Stimulated activated CD8-positive, alpha-beta memory T cell treated with anti-CD3 and anti-CD28 coated beads, Interleukin-7, amount 100 ng/mL, for 1 hour (primary cell): ENCODE data around the gene CEL.
"Not testable (repeated sequence)": the region's sequence is repeated elsewhere in the genome, so short reads cannot be mapped to it uniquely, and the experiment has no call there.

Experiments
- DNase-seq, 2 donors: peaks; one replicate each; pipeline ENCODE4 v3.0.0-alpha.2; 2020; ENCODE audit warnings: low read depth in 2 of 2

Gene CEL

GRCh38 chr9:133046900-133047295 lies 14.9 kb upstream of the CEL start:
- DNase-seq: no peak

- DNase-seq: no peak
Measured at GRCh38 chr9:133048595-133048994, 13.2 kb upstream of the CEL start.

- DNase-seq: no peak
Measured at GRCh38 chr9:133049043-133049442, 12.7 kb upstream of the CEL start.

- DNase-seq: no peak
Measured at GRCh38 chr9:133050142-133050541, 11.6 kb upstream of the CEL start.

- DNase-seq: no peak
Measured at GRCh38 chr9:133050781-133051180, 11.0 kb upstream of the CEL start.

- DNase-seq: no peak
Measured at GRCh38 chr9:133051281-133051900, 10.4 kb upstream of the CEL start.

- no peak for DNase-seq
Measured at GRCh38 chr9:133051966-133052539, 9.7 kb upstream of the CEL start.

GRCh38 chr9:133054194-133054890 lies 7.4 kb upstream of the CEL start:
- no peak for DNase-seq

GRCh38 chr9:133054966-133055365 lies 6.8 kb upstream of the CEL start:
- no peak for DNase-seq

- DNase-seq: no peak
Measured at GRCh38 chr9:133055788-133056420, 5.9 kb upstream of the CEL start.

- no peak for DNase-seq
Measured at GRCh38 chr9:133056533-133056932, 5.2 kb upstream of the CEL start.

GRCh38 chr9:133057006-133057405 lies 4.8 kb upstream of the CEL start:
- no peak for DNase-seq

- DNase-seq: no peak
Measured at GRCh38 chr9:133057553-133057952, 4.2 kb upstream of the CEL start.

- DNase-seq: no peak
Measured at GRCh38 chr9:133058071-133058470, 3.7 kb upstream of the CEL start.

- no peak for DNase-seq
Measured at GRCh38 chr9:133058550-133059320, 3.0 kb upstream of the CEL start.

- DNase-seq: no peak
Measured at GRCh38 chr9:133059623-133060022, 2.2 kb upstream of the CEL start.

GRCh38 chr9:133060417-133060841 lies 1.4 kb upstream of the CEL start:
- DNase-seq: no peak

GRCh38 chr9:133061019-133061763 lies 590 bp upstream of the CEL start:
- DNase-seq: not testable (repeated sequence)

- not testable (repeated sequence) for DNase-seq
Measured at GRCh38 chr9:133062569-133062968, 788 bp downstream of the CEL start.

GRCh38 chr9:133063159-133063499 lies 1.3 kb downstream of the CEL start:
- DNase-seq: no peak

GRCh38 chr9:133063500-133064231 lies 1.9 kb downstream of the CEL start:
- DNase-seq: no peak
